ENCODE data around the gene SLC25A24.
"Not testable (repeated sequence)": the region's sequence is repeated elsewhere in the genome, so short reads cannot be mapped to it uniquely, and the experiment has no call there.

The SLC25A24 gene

GRCh38 chr1:108214641-108215465 lies 14.7 kb upstream of the SLC25A24 start:
- H3K9me2 ChIP-seq (ENCODE audit: low read depth, low read length); H3K4me2 ChIP-seq (ENCODE audit: low read length); H3K4me1 ChIP-seq (ENCODE audit: insufficient read depth, low read length, severe bottlenecking); H3K79me2 ChIP-seq (ENCODE audit: insufficient read depth, low read length); H2AFZ ChIP-seq (ENCODE audit: low read length); H3K27me3 ChIP-seq (ENCODE audit: insufficient read depth, low read length); H3F3A ChIP-seq (ENCODE audit: insufficient read depth, low read length); H3K9me3 ChIP-seq (ENCODE audit: low read length); H3K36me3 ChIP-seq (ENCODE audit: insufficient read depth, low read length); H3K9ac ChIP-seq (ENCODE audit: low read length); H3K4me3 ChIP-seq (ENCODE audit: low read depth, low read length, poor library complexity, severe bottlenecking); H4K20me1 ChIP-seq (ENCODE audit: insufficient read depth, low read length); H3K27ac ChIP-seq (ENCODE audit: low read depth, low read length, poor library complexity, severe bottlenecking): not testable (repeated sequence)
- TF ChIP-seq, protein P1, sequence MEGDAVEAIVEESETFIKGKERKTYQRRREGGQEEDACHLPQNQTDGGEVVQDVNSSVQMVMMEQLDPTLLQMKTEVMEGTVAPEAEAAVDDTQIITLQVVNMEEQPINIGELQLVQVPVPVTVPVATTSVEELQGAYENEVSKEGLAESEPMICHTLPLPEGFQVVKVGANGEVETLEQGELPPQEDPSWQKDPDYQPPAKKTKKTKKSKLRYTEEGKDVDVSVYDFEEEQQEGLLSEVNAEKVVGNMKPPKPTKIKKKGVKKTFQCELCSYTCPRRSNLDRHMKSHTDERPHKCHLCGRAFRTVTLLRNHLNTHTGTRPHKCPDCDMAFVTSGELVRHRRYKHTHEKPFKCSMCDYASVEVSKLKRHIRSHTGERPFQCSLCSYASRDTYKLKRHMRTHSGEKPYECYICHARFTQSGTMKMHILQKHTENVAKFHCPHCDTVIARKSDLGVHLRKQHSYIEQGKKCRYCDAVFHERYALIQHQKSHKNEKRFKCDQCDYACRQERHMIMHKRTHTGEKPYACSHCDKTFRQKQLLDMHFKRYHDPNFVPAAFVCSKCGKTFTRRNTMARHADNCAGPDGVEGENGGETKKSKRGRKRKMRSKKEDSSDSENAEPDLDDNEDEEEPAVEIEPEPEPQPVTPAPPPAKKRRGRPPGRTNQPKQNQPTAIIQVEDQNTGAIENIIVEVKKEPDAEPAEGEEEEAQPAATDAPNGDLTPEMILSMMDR (IDR thresholded peaks at IDR 0.05; ENCODE audit: low read length), result peak; percentile 47

DNA sequence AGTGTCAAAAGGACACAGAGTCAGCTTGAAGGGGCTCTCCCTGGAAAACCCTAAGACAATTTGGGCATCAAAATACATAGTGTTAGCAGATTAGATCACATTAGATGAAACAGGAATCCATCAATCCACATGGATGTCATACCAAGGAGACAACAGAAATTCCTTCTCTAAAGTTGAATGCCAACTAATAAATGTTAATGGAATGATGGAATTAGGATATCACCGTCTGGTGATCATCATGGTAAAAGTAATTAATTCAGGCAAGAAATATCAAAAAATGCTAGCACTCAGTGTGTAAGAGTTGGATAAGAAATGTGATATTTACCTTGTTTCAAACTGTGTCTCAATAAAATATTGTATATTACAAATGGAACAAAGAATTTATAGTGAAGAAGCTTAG lies 10.9 kb upstream of the SLC25A24 start:
- H3K79me2 ChIP-seq (ENCODE audit: insufficient read depth, low read length), result no peaks in the 10 kb centered on the region
- H3K4me3 ChIP-seq (ENCODE audit: low read depth, low read length, poor library complexity, severe bottlenecking), result no peak overlapping the region
- no peaks in the 10 kb centered on the region for H3K9me3 ChIP-seq (ENCODE audit: low read length)
- H2AFZ ChIP-seq (ENCODE audit: low read length), result no peak overlapping the region
- no peaks in the 10 kb centered on the region for H3F3A ChIP-seq (ENCODE audit: insufficient read depth, low read length)
- H3K9ac ChIP-seq (ENCODE audit: low read length), result no peak overlapping the region
- no peaks in the 10 kb centered on the region for H3K36me3 ChIP-seq (ENCODE audit: insufficient read depth, low read length)
- TF ChIP-seq EZH2 (IDR thresholded peaks at IDR 0.05; ENCODE audit: borderline replicate concordance, low read length), result no peak
- TF ChIP-seq, protein P1 (IDR thresholded peaks at IDR 0.05; ENCODE audit: low read length), result no peak
- no peaks in the 10 kb centered on the region for H4K20me1 ChIP-seq (ENCODE audit: insufficient read depth, low read length)
- no peak overlapping the region for H3K27ac ChIP-seq (ENCODE audit: low read depth, low read length, poor library complexity, severe bottlenecking)
- no peaks in the 10 kb centered on the region for H3K9me2 ChIP-seq (ENCODE audit: low read depth, low read length)
- H3K27me3 ChIP-seq (ENCODE audit: insufficient read depth, low read length), result no peaks in the 10 kb centered on the region
- H3K4me2 ChIP-seq (ENCODE audit: low read length), result no peak overlapping the region
- H3K4me1 ChIP-seq (ENCODE audit: insufficient read depth, low read length, severe bottlenecking), result no peaks in the 10 kb centered on the region

- Histone ChIP-seq H3K9me2 (ENCODE audit: low read depth, low read length) (no peaks in the 10 kb centered on the region), H3K36me3 (ENCODE audit: insufficient read depth, low read length) (no peaks in the 10 kb centered on the region), H4K20me1 (ENCODE audit: insufficient read depth, low read length) (no peaks in the 10 kb centered on the region), H3K27me3 (ENCODE audit: insufficient read depth, low read length) (no peaks in the 10 kb centered on the region), H2AFZ (ENCODE audit: low read length) (no peak overlapping the region), H3K9me3 (ENCODE audit: low read length) (no peaks in the 10 kb centered on the region), H3K79me2 (ENCODE audit: insufficient read depth, low read length) (no peaks in the 10 kb centered on the region), H3K27ac (ENCODE audit: low read depth, low read length, poor library complexity, severe bottlenecking) (no peak overlapping the region), H3K4me1 (ENCODE audit: insufficient read depth, low read length, severe bottlenecking) (no peaks in the 10 kb centered on the region), H3K4me3 (ENCODE audit: low read depth, low read length, poor library complexity, severe bottlenecking) (no peak overlapping the region), H3K9ac (ENCODE audit: low read length) (no peak overlapping the region), H3F3A (ENCODE audit: insufficient read depth, low read length) (no peaks in the 10 kb centered on the region), H3K4me2 (ENCODE audit: low read length) (no peak overlapping the region)
- no peak for TF ChIP-seq EZH2 (IDR thresholded peaks at IDR 0.05; ENCODE audit: borderline replicate concordance, low read length)
- TF ChIP-seq, protein P1 (IDR thresholded peaks at IDR 0.05; ENCODE audit: low read length), result no peak
Measured at GRCh38 chr1:108209456-108210108, 9.4 kb upstream of the SLC25A24 start.

All from OCI-LY1 (cell line).